D721Med (cell line): ENCODE data around the gene RASAL1.

Experiments used
- DNase-seq: peaks from one replicate; pipeline ENCODE4 v3.0.0; 2011; ENCODE audit warnings: low spot score; ENCODE audit not compliant: insufficient read length
- FAIRE-seq: peaks from 2 replicates; lab custom pipeline; 2011; peaks lifted over from hg19 to GRCh38; lab: Jason Lieb, UNC
- CTCF ChIP-seq: IDR thresholded peaks from 2 replicates; pipeline ENCODE4 v1.5.1; 2012; ENCODE audit warnings: mild to moderate bottlenecking, control low read depth; ENCODE audit not compliant: insufficient read depth; ENCODE audit errors: missing control alignments

RASAL1 gene

DNA sequence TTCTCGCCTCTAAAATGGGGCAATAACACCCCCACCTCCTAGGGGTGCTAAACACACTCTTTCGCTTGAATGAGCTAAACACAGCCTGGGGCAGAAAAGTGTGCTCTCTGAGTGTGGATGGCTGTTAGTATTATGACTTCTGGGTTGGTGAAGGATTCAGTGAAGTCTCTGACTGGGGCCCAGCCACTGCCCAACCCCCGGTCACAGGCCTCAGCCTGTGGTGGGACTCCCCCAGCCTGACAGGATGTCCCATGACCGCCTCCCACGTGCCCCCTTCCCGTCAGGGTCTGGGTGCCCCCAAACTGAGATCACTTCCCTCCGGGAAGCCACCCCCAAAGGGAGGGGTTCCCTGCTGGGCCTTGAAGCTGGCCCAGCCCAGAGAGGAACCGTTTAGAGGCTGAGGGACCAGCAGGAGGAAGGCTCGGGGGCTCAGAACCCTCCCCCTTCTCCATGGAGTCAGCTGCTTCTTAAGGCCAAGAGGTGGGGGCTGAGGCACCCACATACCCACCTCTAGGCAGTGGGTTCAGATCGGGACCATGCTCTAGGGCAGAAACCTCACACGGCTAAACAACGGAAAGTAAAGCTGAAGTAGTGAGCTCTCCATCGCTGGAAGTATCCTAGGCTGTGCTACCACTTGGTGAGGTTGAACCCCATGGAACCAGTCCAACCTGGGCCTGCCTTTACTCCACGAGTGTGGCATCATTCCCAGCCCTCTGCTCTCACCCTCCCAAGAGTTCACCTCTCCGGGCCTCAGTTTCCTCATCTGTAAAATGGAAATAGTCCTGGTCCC, 65.2 kb downstream of the RASAL1 start:
- FAIRE-seq (no peak), DNase-seq (no peak)
- no peak for TF ChIP-seq CTCF

GRCh38 chr12:113069751-113070116, 65.8 kb downstream of the RASAL1 start:
- TF ChIP-seq CTCF, result no peak
- FAIRE-seq (no peak), DNase-seq (no peak)

DNA sequence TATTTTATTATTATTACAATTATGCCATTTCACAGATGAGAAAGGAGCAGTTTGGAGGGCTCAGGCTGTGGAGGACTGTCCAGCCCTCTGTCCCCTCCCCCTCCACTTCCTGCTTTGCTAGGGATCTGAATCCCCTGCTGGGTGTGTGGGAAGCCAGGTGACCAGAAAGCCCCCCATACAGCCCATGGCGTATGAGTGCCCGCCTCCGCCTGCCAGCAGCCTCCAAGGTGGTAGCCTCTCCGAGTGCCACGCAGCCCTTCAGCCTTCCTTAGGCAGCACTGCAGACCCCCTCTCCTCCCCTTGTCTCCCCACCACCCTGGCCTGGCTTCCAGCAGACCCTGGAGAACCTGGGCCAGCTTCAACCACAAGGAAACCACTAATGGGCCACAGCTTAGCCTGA, 66.4 kb downstream of the RASAL1 start:
- DNase-seq (no peak), FAIRE-seq (no peak)
- TF ChIP-seq CTCF, result no peak

GRCh38 chr12:113067987-113068935, 67.3 kb downstream of the RASAL1 start:
- FAIRE-seq, result no peak
- no peak for TF ChIP-seq CTCF
- DNase-seq, result no peak

DNA sequence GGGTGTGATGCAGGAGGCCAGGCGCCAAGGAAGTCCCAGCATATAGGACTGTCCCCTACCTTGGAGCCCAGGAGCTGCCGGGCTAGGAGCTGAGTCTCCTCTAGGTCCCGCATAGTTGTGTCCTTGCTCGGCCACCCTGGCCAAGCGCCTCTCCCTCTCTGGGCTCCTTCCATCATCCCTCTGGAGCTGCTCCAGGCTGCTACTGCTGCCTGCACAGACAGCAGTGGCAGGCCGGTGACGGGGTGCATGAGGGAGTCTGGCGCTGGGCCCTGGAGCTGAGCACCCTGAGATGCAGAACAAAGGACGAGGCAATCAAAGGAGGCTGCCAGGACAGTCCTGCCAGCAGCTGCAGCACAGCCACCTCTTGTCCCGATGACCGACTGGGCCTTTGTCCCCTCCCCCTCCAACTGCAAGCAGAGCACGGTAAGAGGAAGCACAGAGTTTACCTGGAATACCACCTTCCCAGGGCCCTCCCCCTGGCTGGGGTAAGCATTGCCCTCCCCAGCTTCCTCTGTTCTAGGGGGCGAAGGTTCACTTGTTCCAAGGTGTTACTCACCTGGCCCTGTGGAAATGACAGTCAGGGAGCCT, 68.7 kb downstream of the RASAL1 start:
- no peak for TF ChIP-seq CTCF
- DNase-seq (no peak), FAIRE-seq (no peak)

DNA sequence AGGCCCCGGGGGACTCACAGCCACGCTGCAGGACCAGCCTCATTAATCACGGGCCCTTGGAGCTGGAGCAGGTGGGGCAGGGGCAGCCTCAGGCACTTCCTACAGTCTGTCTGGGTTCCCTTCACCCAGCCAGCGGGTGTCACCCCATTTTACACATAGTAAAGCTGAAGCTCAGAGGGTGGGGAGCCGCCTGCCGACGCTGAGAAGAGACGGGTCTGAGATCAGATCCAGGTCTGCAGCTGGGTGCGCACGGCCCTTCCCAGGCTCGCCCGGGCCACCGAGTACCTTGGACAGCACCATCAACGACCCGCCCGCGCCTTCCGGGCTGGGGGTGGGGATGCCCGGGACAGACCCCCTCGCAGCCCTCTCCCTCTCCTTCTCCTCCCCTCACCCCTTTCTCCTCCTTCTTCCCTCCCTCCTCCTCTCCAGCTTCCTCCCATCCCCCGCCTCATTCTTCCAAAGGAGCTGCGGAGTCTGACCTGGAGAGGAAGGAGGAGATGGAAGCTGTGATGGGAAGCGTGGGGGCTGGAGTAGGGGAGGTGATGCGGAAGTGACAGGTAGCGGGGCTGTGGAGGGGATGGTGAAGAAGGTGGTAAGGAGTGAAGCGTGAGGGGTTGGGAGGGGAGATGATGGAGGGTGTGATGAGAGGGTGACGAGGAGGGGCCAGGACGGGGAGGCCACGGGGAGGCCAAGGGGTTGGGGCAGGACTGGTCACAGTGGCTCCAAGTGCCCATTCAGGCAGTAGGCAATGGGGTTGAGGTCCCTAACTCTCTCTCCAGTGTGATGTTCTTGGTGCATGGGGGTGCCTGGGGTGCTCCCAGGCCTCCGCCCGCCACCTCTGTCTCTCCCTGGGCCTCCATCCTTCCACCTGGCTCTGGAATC, 70.2 kb downstream of the RASAL1 start:
- FAIRE-seq (no peak), DNase-seq (no peak)
- TF ChIP-seq CTCF, result no peak
